ENCODE results near the gene BMERB1. TPM values are rescaled to one million over a fixed set of nuclear protein-coding genes. Genes with fewer than 3 reads are reported as not detected.

Gene BMERB1
- total RNA-seq (2022; extraction: Qiagen RNA extraction) = 77.3 to 92.1 TPM (median 82.9 TPM) in 5 replicates

GRCh38 chr16:15434425-15435215 is at the start of gene BMERB1:
Gene BMERB1 (plus strand): TSS chr16:15434588. CDS start chr16:15434654, 66 bp downstream.

DNA sequence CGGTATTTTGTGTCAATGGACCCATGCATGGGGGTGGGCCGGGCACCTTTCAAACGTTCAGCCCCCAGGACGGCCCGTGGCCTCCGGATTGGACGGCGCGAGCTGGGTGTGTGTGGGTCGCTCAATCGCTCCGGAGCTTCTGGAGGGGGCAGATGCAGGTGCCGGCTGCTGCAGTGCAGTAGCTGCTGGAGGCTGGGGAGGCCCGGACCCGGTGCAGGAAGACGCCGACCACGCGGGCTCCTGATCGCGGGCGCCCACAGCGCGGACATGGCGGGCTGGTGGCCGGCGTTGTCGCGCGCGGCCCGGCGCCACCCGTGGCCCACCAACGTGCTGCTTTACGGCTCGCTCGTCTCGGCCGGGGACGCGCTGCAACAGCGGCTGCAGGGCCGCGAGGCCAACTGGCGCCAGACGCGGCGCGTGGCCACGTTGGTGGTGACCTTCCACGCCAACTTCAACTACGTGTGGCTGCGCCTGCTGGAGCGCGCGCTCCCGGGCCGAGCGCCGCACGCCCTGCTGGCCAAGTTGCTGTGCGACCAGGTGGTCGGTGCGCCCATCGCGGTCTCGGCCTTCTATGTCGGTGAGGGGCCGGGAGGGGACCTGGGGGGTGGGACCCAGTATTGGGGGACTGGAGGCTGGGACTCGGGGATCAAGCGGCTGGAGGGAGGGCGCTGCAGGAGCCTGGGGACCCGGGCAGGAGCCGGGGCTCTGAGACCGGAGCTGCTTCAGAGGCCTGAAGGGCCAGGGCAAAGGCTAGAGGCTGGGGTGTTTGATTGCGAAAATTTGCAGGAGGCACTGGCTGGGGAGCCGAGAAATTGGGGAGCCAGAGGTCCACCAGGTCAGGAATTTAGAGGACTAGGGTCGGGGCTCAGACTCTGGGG is 38.5 kb upstream of the BMERB1 start, which contains the start of gene MPV17L:
Gene MPV17L, plus strand, starts transcription at position 124 of the 878 bp plus-strand sequence. Its CDS starts 144 bp downstream, at position 268.

Other genes with a start within 250 kb of the BMERB1 start
- 0.39 to 1.9 TPM (median 0.44 TPM) in 3 of 5 replicates, not detected in the others for gene NPIPA5, start 56.3 kb upstream of the BMERB1 start, total RNA-seq (2022; extraction: Qiagen RNA extraction)
- gene MPV17L, start 38.8 kb upstream of the BMERB1 start, total RNA-seq (2022; extraction: Qiagen RNA extraction) = 4.3 to 6.9 TPM (median 5.2 TPM) in 5 replicates
- 8.5 to 10.3 TPM (median 9.9 TPM) in 5 replicates for gene MARF1, start 208.6 kb downstream of the BMERB1 start, total RNA-seq (2022; extraction: Qiagen RNA extraction)
- gene NDE1, start 215.7 kb downstream of the BMERB1 start, total RNA-seq (2022; extraction: Qiagen RNA extraction) = 33.3 to 39.7 TPM (median 38.8 TPM) in 5 replicates

All from A549 treated with Mapracorat at 1 μM for 4 hours (cell line).